HEK293T (cell line): Measurements from ENCODE around the gene HRH4.

Experiments used
- CTCF ChIA-PET: fragments of 350-600 bp; formaldehyde crosslinking; extraction: SDS; loops from one replicate; lab custom pipeline; 2021; ENCODE audit warnings: antibody characterized with exemption, inconsistent platforms; lab: Yijun Ruan, JAX
- POLR2A ChIA-PET: fragments of 350-600 bp; formaldehyde crosslinking; extraction: SDS; loops from one replicate; lab custom pipeline; 2020; ENCODE audit warnings: antibody characterized with exemption, inconsistent platforms; lab: Yijun Ruan, JAX
- DNase-seq: peaks from one replicate; pipeline ENCODE4 v3.0.0; 2012; ENCODE audit warnings: mixed read lengths; ENCODE audit errors: extremely low spot score
- ARNT ChIP-seq: fragments of 450-650 bp; IDR thresholded peaks from 2 replicates; pipeline ENCODE4 v1.6.1; 2017; ENCODE audit warnings: mild to moderate bottlenecking
- BHLHE40 ChIP-seq: fragments of 450-650 bp; IDR thresholded peaks from 2 replicates; pipeline ENCODE4 v1.6.1; 2016; ENCODE audit warnings: mild to moderate bottlenecking, moderate library complexity, borderline replicate concordance
- CTBP1 ChIP-seq: fragments of 450-650 bp; IDR thresholded peaks from 2 replicates; pipeline ENCODE4 v1.6.1; 2016; ENCODE audit warnings: borderline replicate concordance
- ELF4 ChIP-seq: fragments of 450-650 bp; IDR thresholded peaks from 2 replicates; pipeline ENCODE4 v1.6.1; 2017; ENCODE audit warnings: antibody characterized with exemption
- FOXA1 ChIP-seq: fragments of 450-650 bp; IDR thresholded peaks from 2 replicates; pipeline ENCODE4 v1.6.1; 2016; ENCODE audit warnings: mild to moderate bottlenecking
- FOXK2 ChIP-seq: fragments of 450-650 bp; IDR thresholded peaks from 2 replicates; pipeline ENCODE4 v1.6.1; 2016; ENCODE audit warnings: mild to moderate bottlenecking
- FOXM1 ChIP-seq: fragments of 450-650 bp; IDR thresholded peaks from 2 replicates; pipeline ENCODE4 v1.6.1; 2017; ENCODE audit warnings: mild to moderate bottlenecking, borderline replicate concordance
- HDGF ChIP-seq: fragments of 450-650 bp; IDR thresholded peaks from 2 replicates; pipeline ENCODE4 v1.6.1; 2017; ENCODE audit warnings: antibody characterized with exemption, borderline replicate concordance
- L3MBTL2 ChIP-seq: fragments of 450-650 bp; conservative IDR thresholded peaks from 2 replicates; pipeline ENCODE4 v1.6.1; 2016; ENCODE audit warnings: mild to moderate bottlenecking
- LEF1 ChIP-seq: fragments of 450-650 bp; IDR thresholded peaks from 2 replicates; pipeline ENCODE4 v1.6.1; 2017; ENCODE audit warnings: mild to moderate bottlenecking, borderline replicate concordance
- NFRKB ChIP-seq: fragments of 450-650 bp; IDR thresholded peaks from 2 replicates; pipeline ENCODE4 v1.6.1; 2016; ENCODE audit warnings: mild to moderate bottlenecking, moderate library complexity
- SP1 ChIP-seq: fragments of 450-650 bp; IDR thresholded peaks from 2 replicates; pipeline ENCODE4 v1.6.1; 2017
- SUZ12 ChIP-seq: fragments of 450-650 bp; IDR thresholded peaks from 2 replicates; pipeline ENCODE4 v1.6.1; 2016; ENCODE audit warnings: mild to moderate bottlenecking
- TARDBP ChIP-seq: fragments of 450-650 bp; IDR thresholded peaks from 2 replicates; pipeline ENCODE4 v1.6.1; 2016
- ZNF384 ChIP-seq: fragments of 450-650 bp; IDR thresholded peaks from 2 replicates; pipeline ENCODE4 v1.6.1; 2016
- TF ChIP-seq, protein P1 (sequence below): fragments of 450-650 bp; IDR thresholded peaks from 2 replicates; pipeline ENCODE4 v1.6.1; 2016

HRH4 gene, protein sequence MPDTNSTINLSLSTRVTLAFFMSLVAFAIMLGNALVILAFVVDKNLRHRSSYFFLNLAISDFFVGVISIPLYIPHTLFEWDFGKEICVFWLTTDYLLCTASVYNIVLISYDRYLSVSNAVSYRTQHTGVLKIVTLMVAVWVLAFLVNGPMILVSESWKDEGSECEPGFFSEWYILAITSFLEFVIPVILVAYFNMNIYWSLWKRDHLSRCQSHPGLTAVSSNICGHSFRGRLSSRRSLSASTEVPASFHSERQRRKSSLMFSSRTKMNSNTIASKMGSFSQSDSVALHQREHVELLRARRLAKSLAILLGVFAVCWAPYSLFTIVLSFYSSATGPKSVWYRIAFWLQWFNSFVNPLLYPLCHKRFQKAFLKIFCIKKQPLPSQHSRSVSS

DNA sequence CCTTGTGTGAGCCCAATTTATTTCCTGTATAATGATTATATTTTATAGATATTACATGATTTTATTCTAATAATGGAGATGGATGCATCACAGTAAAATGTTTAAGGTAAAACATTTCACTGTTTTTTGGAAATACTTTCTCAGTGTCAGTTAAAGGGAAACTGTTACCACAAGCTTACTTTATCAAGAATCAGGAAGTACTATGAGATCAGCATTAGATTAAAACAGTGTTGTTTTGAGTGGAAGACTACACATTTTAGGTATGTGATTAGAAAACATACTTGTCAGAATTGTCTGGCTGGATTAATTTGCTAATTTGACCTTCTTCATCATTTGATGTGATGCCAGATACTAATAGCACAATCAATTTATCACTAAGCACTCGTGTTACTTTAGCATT lies at the start of gene HRH4:
Gene HRH4, plus strand, starts transcription at position 250 of the 400 bp plus-strand sequence. Its CDS starts 92 bp downstream, at position 342.
- ChIA-PET CTCF (interaction anchor here (0.6 kb wide), 1 partner anchor 98 kb away, joined by 4 read pairs; no protein-coding TSS in a partner anchor), POLR2A (interaction anchor here (1.7 kb wide), 1 partner anchor 34 kb away, joined by 6 read pairs; the partner anchor contains the start of gene IMPACT)
- DNase-seq, result no peak
- TF ChIP-seq HDGF (no peak), BHLHE40 (no peak), ELF4 (no peak), L3MBTL2 (no peak), FOXM1 (no peak), FOXK2 (no peak)

DNA sequence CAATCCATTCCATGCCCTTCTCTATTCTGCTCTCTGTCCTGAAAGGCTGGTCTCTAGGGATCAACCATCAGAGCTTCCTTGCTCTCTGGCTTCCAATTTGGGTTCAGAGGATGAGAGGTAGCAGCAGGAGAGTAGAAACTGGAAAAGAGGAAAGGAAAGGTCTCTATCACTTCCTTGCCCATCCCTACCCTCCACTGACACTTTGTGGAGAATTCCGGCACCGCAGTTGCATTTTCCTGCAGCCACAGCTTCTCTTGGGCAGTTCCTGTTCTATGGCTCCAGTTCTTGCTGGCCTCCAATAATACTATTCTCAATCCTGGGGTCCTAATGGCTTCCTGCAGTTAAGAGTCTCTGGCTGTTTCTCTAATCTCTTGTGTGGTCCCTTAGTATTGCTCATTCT lies 47.3 kb upstream of the HRH4 start:
- DNase-seq, result no peak
- TF ChIP-seq NFRKB (no peak), FOXM1 (no peak)
- ChIA-PET POLR2A (interaction anchor here (0.8 to 2.3 kb wide), 3 partner anchors 12 to 16 kb away, joined by 3 to 10 read pairs (median 3); partner anchors contain the start of gene IMPACT), CTCF (interaction anchor here (0.8 to 1.7 kb wide), 3 partner anchors 15 to 74 kb away, joined by 3 to 5 read pairs (median 3); partner anchors contain the start of gene OSBPL1A)

DNA sequence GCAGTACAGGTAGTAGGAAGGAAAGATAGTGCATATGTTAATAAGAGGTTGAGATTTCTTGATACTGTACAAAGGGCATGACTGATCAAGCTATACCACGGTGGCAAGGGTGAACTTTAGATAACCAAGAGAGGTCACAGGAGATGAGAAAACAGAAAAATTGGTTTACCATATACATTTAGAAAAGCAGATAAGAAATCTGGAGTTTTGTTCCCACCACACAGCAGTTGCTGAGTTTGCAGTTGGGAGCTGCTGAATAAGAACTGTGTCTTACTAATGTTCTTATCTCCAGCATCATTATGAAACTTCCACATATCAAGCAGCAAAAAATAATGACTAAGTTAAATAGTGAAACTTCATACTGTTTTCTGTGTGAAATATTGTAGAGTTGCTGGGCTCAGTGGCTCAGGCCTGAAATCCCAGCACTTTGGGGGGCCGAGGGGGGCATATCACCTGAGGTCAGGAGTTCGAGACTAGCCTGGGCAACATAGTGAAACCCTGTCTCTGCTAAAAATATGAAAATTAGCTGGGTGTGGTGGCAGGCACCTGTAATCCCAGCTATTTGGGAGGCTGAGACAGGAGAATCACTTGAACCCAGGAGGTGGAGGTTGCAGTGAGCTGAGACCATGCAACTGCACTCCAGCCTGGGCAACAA lies 46.0 kb upstream of the HRH4 start:
- CTCF ChIA-PET, result interaction anchor here (0.7 to 1.7 kb wide), 2 partner anchors 14 to 73 kb away, joined by 3 to 5 read pairs; no protein-coding TSS in a partner anchor
- no peak for DNase-seq
- no peak for TF ChIP-seq CTBP1
- no peak for TF ChIP-seq SP1
- no peak for TF ChIP-seq ELF4
- no peak for TF ChIP-seq L3MBTL2
- no peak for TF ChIP-seq FOXK2
- TF ChIP-seq TARDBP, result no peak
- TF ChIP-seq HDGF, result no peak
- no peak for TF ChIP-seq NFRKB
- TF ChIP-seq FOXA1, result no peak
- POLR2A ChIA-PET, result interaction anchor here (1.2 to 4.0 kb wide), 3 partner anchors 10 to 16 kb away, joined by 3 to 24 read pairs (median 3); partner anchors contain the start of gene IMPACT

DNA sequence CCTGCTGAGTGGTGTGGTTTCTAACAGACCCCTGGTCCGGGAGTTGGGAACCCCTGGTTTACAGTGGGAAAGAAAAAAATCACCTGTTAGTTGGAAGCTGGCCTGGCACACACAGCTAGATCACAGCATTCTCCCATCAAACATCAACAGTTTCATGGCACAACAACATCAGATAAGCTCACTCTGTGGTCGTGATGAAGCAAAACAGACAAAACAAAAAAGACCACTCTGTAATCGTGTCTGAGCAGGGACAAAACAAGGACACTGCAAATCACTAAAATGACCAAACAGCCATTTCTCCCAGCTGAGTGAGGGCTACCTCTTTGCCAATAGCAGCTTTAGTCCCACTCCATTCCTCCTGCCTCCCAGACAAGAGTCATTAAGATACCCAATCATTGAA lies 43.0 kb upstream of the HRH4 start:
- DNase-seq, result no peak
- ChIA-PET POLR2A (interaction anchor here (1.1 to 4.0 kb wide), 2 partner anchors 9 to 19 kb away, joined by 4 to 24 read pairs; partner anchors contain the start of gene IMPACT), CTCF (interaction anchor here (0.6 kb wide), 2 partner anchors 27 to 72 kb away, joined by 3 read pairs; no protein-coding TSS in a partner anchor)
- TF ChIP-seq ZNF384, result no peak
- no peak for TF ChIP-seq HDGF
- TF ChIP-seq ARNT, result no peak
- TF ChIP-seq ELF4, result no peak
- TF ChIP-seq BHLHE40, result no peak
- TF ChIP-seq NFRKB, result no peak
- no peak for TF ChIP-seq CTBP1
- TF ChIP-seq FOXM1, result no peak
- TF ChIP-seq, protein P1, sequence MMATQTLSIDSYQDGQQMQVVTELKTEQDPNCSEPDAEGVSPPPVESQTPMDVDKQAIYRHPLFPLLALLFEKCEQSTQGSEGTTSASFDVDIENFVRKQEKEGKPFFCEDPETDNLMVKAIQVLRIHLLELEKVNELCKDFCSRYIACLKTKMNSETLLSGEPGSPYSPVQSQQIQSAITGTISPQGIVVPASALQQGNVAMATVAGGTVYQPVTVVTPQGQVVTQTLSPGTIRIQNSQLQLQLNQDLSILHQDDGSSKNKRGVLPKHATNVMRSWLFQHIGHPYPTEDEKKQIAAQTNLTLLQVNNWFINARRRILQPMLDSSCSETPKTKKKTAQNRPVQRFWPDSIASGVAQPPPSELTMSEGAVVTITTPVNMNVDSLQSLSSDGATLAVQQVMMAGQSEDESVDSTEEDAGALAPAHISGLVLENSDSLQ, result no peak
- TF ChIP-seq L3MBTL2, result no peak
- no peak for TF ChIP-seq FOXA1
- TF ChIP-seq FOXK2, result no peak
- TF ChIP-seq SP1, result no peak
- no peak for TF ChIP-seq SUZ12
- no peak for TF ChIP-seq LEF1
- no peak for TF ChIP-seq TARDBP

DNA sequence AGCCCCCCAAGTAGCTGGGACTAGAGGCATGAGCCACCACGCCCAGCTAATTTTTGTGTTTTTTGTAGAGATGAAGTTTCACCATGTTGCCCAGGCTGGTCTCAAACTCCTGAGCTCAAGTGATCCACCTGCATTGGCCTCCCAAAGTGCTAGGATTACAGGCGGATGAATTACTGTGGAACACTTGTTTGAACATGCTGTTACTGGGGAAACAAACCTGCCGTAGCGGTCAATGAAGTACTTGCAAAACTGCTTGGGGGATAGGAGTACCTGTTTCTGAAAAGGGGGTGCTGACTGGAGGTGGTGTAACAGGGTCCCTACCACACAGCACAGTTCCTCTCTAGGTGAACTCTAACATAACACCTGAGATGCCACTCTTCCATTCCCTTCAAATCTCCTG lies 39.9 kb upstream of the HRH4 start:
- no peak for DNase-seq
- POLR2A ChIA-PET, result no interaction called here
- CTCF ChIA-PET, result no interaction called here
- TF ChIP-seq SP1, result no peak
- no peak for TF ChIP-seq FOXK2
- no peak for TF ChIP-seq FOXM1
- no peak for TF ChIP-seq NFRKB
- no peak for TF ChIP-seq TARDBP
- TF ChIP-seq, protein P1, result no peak
- TF ChIP-seq SUZ12, result no peak
- no peak for TF ChIP-seq ELF4
- no peak for TF ChIP-seq ZNF384
- no peak for TF ChIP-seq FOXA1
- TF ChIP-seq L3MBTL2, result no peak
- no peak for TF ChIP-seq BHLHE40
- no peak for TF ChIP-seq LEF1
- TF ChIP-seq CTBP1, result no peak
- no peak for TF ChIP-seq HDGF
- TF ChIP-seq ARNT, result no peak

DNA sequence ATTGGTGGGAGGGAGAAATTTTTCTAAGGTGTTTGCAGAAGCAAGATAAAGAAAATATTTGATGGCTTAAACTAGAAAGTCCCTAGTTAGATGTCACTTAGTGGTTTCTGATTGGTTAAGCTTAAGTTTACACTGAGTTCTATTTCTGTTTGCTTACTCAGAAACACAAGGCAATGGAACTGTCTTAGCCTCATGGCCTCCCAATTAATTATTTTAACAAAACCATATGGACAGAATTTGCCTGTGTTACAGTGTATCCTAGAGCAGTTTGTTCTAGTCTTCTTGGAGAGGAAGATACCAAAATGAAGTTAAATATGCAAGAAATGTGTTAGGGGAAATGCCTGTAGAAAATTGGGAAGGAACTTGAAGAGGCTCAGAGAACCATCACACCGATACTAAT lies 38.6 kb upstream of the HRH4 start:
- ChIA-PET CTCF (no interaction called here), POLR2A (no interaction called here)
- DNase-seq, result no peak
- TF ChIP-seq NFRKB (no peak), FOXK2 (no peak), LEF1 (no peak), ARNT (no peak), L3MBTL2 (no peak), SP1 (no peak), SUZ12 (no peak), BHLHE40 (no peak), ELF4 (no peak), CTBP1 (no peak), FOXA1 (no peak), ZNF384 (no peak), HDGF (no peak), FOXM1 (no peak), TARDBP (no peak)
- TF ChIP-seq, protein P1, result no peak
